K562 (cell line): Measurements from ENCODE around the gene BACH1. TPM values are rescaled to one million over a fixed set of nuclear protein-coding genes. Genes with fewer than 3 reads are reported as not detected.

ENCODE experiments used
- ARID4B ChIP-seq: sonication (generic); formaldehyde crosslinking; IDR thresholded peaks from 2 replicates; pipeline ENCODE4 v1.8.0; 2022; ENCODE audit warnings: mild to moderate bottlenecking, missing genetic modification reagents
- DPF2 ChIP-seq: fragments of 450-650 bp; IDR thresholded peaks from 2 replicates; pipeline ENCODE4 v1.6.1; 2016
- FOXP1 ChIP-seq: sonication (generic); formaldehyde crosslinking; IDR thresholded peaks from 2 replicates; pipeline ENCODE4 v1.8.0; 2022; ENCODE audit warnings: mild to moderate bottlenecking, missing genetic modification reagents
- ID3 ChIP-seq, 2 experiments: fragments of 250-450 bp in 1 of 2; fragments of 450-650 bp in 1 of 2; sonication (Bioruptor Pico) in 1 of 2; IDR thresholded peaks; 2 replicates each; pipeline versions ENCODE4 v1.6.1 to v1.8.0; 2016 to 2021; ENCODE audit warnings: mild to moderate bottlenecking in 2 of 2, moderate library complexity in 2 of 2, missing compliant biosample characterization in 1 of 2, missing genetic modification characterization in 1 of 2
- JUNB ChIP-seq: fragments of 450-650 bp; formaldehyde crosslinking; conservative IDR thresholded peaks from 2 replicates; pipeline ENCODE4 v1.4.0; 2020; ENCODE audit warnings: mild to moderate bottlenecking
- KHSRP ChIP-seq: fragments of 450-650 bp; IDR thresholded peaks from 2 replicates; pipeline ENCODE4 v1.6.1; 2017
- L3MBTL2 ChIP-seq: fragments of 450-650 bp; IDR thresholded peaks from 2 replicates; pipeline ENCODE4 v1.6.1; 2016; ENCODE audit warnings: mild to moderate bottlenecking, moderate library complexity
- MIER1 ChIP-seq: fragments of 450-650 bp; IDR thresholded peaks from 2 replicates; pipeline ENCODE4 v1.6.1; 2016; ENCODE audit warnings: antibody characterized with exemption, mild to moderate bottlenecking, low read depth
- RFX7 ChIP-seq: fragments of 250-450 bp; sonication (Bioruptor Pico); IDR thresholded peaks from 2 replicates; pipeline ENCODE4 v1.5.1; 2021; ENCODE audit warnings: mild to moderate bottlenecking
- SETDB1 ChIP-seq: IDR thresholded peaks from one replicate; pipeline ENCODE4 v1.6.1; 2012; ENCODE audit warnings: low read length, control low read depth, inconsistent platforms
- SIN3A ChIP-seq, 2 experiments: fragments of 150-350 bp in 1 of 2; IDR thresholded peaks; 2 replicates each; pipeline ENCODE4 v1.6.1; 2011 to 2016; ENCODE audit warnings: borderline replicate concordance in 2 of 2, low read depth in 2 of 2, low read length in 2 of 2, mild to moderate bottlenecking in 2 of 2, moderate library complexity in 2 of 2; ENCODE audit not compliant: control insufficient read depth in 1 of 2
- SMC3 ChIP-seq: conservative IDR thresholded peaks from 2 replicates; pipeline ENCODE4 v1.6.1; 2011; ENCODE audit warnings: low read depth, low read length, improper control_type of control experiment; ENCODE audit not compliant: insufficient read depth
- TCF3 ChIP-seq: sonication (generic); formaldehyde crosslinking; IDR thresholded peaks from 2 replicates; pipeline ENCODE4 v1.4.0; 2020; ENCODE audit warnings: mild to moderate bottlenecking, missing genetic modification reagents
- THRB ChIP-seq: fragments of 450-650 bp; formaldehyde crosslinking; conservative IDR thresholded peaks from 2 replicates; pipeline ENCODE4 v1.4.0; 2022; ENCODE audit warnings: mild to moderate bottlenecking, missing genetic modification characterization
- ZBTB1 ChIP-seq: sonication (generic); formaldehyde crosslinking; IDR thresholded peaks from 2 replicates; pipeline ENCODE4 v1.8.1; 2023; ENCODE audit warnings: missing genetic modification reagents, low read depth, mild to moderate bottlenecking, borderline replicate concordance
- polyA plus RNA-seq, 8 experiments: library from polyadenylated mRNA; depleted of rRNA in 4 of 8; stranded (reverse) in 5 of 8; unstranded in 3 of 8; fragments of >200 nt; fragmentation: Nextera tagmentation in 2 of 8; fragmentation: Illumina TruSeq in 1 of 8; extraction: Ambion mirVana in 2 of 8; extraction: Trizol in 1 of 8; gene quantifications; 2 replicates each; pipeline versions ENCODE4 v1.2.1 to v1.2.3, GENCODE V29; 2011 to 2014; ENCODE audit warnings: inconsistent platforms in 1 of 8, missing spikeins in 1 of 8
- total RNA-seq, 7 experiments: library from RNA; depleted of rRNA in 6 of 7; stranded (reverse); fragments of >200 nt in 6 of 7; fragmentation: Illumina TruSeq in 2 of 7; extraction: Trizol in 2 of 7; gene quantifications; 2 replicates each; pipeline versions ENCODE4 v1.2.1 to v1.2.3, GENCODE V29; 2011 to 2021; ENCODE audit warnings: low replicate concordance in 1 of 7
- TF ChIP-seq, protein P1 (sequence below): fragments of 200-800 bp; sonication (Bioruptor generic); IDR thresholded peaks from 2 replicates; pipeline ENCODE4 v1.6.1; 2017; ENCODE audit warnings: missing genetic modification characterization, missing compliant biosample characterization

Gene BACH1
- total and polyA plus RNA-seq, 9 of the 15 experiments (the other 6 are each of a cell fraction or from before 2014, with no cell fraction given) = 10.6 to 58.5 (median 28.6) TPM

- no peak for TF ChIP-seq SETDB1
- TF ChIP-seq KHSRP = peak; percentile 37; the same call in 1 of the 2 replicates
- TF ChIP-seq SMC3 = 0 out of 2 replicates have a peak, but pooled peaks have one; percentile 3
- TF ChIP-seq JUNB (CRISPR knock-in tag) = no peak
- 0 out of 2 replicates have a peak, but pooled peaks have one; percentile 67 for TF ChIP-seq ZBTB1 (CRISPR knock-in tag)
- no peak for TF ChIP-seq FOXP1
- no peak for TF ChIP-seq ID3 (CRISPR knock-in tag; IDR thresholded peaks at IDR 0.05)
- 0 out of 2 replicates have a peak, but pooled peaks have one; percentile 19 for TF ChIP-seq ID3 (tag; IDR thresholded peaks at IDR 0.05)
- TF ChIP-seq DPF2 = no peak
- peak; percentile 7; the same call in 1 of the 2 replicates for TF ChIP-seq TCF3 (CRISPR knock-in tag)
- peak; percentile 74 for TF ChIP-seq ARID4B
- TF ChIP-seq RFX7 (CRISPR knock-in tag) = no peak
- TF ChIP-seq MIER1 = peak; percentile 59; the same call in 1 of the 2 replicates
- 0 out of 2 replicates have a peak, but pooled peaks have one; percentile 49 for TF ChIP-seq THRB
- TF ChIP-seq SIN3A (IDR thresholded peaks at IDR 0.05; ENCODE audit: borderline replicate concordance in 2 of 2, control insufficient read depth in 1 of 2, low read depth in 2 of 2, low read length in 2 of 2) = peak in 1 of 2 experiments; percentile 63; a peak in 1 of 4 replicates
- TF ChIP-seq L3MBTL2 = peak; percentile 86
- TF ChIP-seq, protein P1, sequence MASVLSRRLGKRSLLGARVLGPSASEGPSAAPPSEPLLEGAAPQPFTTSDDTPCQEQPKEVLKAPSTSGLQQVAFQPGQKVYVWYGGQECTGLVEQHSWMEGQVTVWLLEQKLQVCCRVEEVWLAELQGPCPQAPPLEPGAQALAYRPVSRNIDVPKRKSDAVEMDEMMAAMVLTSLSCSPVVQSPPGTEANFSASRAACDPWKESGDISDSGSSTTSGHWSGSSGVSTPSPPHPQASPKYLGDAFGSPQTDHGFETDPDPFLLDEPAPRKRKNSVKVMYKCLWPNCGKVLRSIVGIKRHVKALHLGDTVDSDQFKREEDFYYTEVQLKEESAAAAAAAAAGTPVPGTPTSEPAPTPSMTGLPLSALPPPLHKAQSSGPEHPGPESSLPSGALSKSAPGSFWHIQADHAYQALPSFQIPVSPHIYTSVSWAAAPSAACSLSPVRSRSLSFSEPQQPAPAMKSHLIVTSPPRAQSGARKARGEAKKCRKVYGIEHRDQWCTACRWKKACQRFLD (CRISPR knock-in tag) = 0 out of 2 replicates have a peak, but pooled peaks have one; percentile 7
Measured at GRCh38 chr21:29299046-29299915, 559 bp downstream of the BACH1 start (continued).
